ENCODE measurements around the gene EID3.
"Not testable (repeated sequence)": the region's sequence is repeated elsewhere in the genome, so short reads cannot be mapped to it uniquely, and the experiment has no call there.

Gene EID3

GRCh38 chr12:104290320-104290719 lies 13.2 kb upstream of the EID3 start:
- DNase-seq (ENCODE audit: low read depth) = no peak

DNA sequence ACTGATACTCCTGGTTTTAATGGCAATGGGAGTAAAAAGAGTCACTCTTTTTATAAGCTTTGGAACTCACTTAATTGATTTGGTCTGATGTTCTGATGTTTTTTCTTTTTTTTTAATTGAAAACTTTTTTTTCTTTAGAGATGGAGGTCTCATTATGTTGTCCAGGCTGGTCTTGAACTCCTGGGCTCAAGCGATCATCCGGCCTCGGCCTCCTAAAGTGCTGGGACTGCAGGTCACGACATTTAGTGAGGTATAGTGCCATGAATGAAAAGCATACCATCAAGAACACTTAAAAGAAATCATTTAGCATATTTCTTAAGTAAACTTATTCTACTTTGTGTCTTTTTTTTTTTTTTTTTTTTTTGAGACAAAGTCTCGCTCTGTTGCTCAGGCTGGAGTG lies 12.7 kb upstream of the EID3 start:
- DNase-seq (ENCODE audit: low read depth) = no peak

DNA sequence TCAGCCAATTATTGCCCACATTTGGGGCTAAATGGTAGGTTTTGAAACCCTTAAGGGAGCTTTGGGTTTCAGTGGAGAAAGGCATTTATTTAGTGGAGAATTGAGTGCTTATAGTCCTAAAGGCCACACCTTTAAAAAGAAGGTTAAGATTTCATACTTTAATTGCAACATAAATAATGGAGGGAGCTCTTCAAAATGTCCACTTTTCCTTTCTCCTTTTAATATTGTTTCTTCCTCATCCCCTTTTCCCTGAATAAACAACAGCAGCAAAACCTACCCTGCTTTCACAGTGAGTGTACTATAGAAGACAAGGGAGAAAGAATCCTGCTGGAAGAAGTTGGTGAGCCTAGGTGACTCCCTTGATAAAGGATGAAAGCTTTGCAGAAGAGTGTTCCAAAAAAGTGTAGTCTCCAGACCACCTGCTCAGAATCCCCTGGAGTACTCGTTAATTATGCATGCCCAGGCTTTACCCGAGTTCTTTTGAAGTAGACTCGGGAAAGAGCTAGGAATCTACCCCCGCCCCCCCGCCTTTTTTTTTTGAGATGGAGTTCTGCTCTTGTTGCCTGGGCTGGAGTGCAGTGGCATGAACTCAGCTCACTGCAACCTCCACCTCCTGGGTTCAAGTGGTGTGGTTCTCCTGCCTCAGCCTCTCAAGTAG lies 11.5 kb upstream of the EID3 start:
- no peak for DNase-seq (ENCODE audit: low read depth)

DNA sequence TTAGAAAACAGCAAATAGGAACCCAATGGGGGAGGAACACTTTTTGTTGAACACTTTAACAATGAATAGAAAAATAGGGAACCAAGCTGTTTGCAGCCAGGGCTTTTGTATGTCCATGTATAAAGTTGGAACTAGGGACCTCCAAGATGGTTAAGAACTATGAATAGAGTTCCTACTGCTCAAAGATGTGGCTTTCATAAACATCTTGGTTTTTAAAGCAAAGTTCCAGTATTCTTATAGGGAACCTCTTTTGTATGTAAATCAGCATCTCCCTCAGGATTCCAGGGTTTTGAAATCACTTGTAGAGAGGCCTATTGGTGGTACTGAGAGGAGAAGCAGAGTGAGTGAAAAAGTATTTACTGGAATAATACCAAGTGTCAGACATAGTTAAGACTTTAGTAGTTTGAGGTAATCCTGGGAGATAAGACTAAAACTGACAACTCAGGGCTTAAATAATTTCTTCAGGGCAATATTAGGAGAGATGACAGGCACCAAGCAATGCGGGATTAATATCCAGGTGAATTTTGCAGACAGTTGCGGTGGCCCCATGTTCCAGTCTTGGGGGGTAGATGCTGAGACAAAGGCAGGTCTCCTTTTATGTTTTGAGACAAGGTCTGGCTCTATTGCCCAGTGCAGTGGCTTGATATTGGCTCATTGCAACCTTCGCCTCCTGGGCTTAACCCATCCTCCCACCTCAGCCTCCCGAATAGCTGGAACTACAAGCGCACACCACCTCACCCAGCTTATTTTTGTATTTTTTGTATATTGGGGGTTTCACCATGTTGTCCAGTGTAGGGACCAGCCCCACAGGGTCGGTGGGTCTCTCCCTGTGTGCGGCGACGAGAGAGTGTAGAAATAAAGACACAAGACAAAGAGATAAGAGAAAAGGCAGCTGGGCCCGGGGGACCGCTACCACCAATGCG lies 10.4 kb upstream of the EID3 start:
- DNase-seq (ENCODE audit: low read depth) = no peak

DNA sequence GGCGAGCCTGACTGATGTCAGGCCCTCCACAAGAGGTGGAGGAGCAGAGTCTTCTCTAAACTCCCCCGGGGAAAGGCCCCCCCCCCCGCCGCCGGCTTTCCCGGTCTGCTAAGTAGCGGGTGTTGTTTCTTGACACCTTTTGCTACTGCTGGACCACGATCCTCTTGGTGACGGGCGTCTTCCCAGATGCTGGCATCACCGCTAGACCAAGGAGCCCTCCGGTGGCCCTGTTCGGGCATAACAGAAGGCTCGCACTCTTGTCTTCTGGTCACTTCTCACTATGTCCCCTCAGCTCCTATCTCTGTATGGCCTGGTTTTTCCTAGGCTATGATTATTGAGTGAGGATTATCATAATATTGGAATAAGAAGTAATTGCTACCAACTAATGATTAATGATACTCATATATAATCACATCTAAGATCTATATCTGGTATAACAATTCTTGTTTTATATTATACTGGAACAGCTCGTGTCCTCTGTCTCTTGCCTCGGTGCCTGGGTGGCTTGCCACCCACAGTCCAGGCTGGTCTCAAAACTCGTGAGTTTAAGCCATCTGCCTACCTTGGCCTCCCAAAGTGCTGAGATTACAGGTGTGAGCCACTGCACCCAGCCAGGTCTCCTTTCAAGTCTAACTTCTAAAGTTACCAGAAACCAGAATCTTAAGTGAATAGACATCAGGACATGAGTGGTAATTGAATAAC lies 9.2 kb upstream of the EID3 start:
- not testable (repeated sequence) for DNase-seq (ENCODE audit: low read depth)

GRCh38 chr12:104294927-104295668 lies 8.4 kb upstream of the EID3 start:
- no peak for DNase-seq (ENCODE audit: low read depth)

GRCh38 chr12:104295954-104296353 lies 7.6 kb upstream of the EID3 start:
- no peak for DNase-seq (ENCODE audit: low read depth)

DNA sequence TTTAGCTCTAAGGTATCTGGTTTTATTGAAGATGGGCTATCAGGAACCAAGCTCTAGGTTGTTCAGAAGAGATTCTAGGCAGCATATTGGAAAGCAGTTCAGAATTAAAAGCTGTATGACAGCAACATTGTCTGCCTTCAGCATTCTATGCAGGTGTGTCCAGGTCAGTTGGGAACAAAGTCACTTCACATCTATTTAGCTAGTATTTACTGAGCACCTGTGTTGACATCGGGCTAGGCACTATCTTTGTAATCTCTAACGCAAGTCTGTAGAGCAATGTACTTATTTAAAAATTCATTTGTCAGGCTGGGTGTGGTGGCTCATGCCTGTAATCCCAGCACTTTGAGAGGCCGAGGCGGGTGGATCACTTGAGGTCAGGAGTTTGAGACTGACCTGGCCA lies 6.8 kb upstream of the EID3 start:
- no peak for DNase-seq (ENCODE audit: low read depth)

- DNase-seq (ENCODE audit: low read depth) = no peak
Measured at GRCh38 chr12:104297477-104298113, 5.9 kb upstream of the EID3 start.

DNA sequence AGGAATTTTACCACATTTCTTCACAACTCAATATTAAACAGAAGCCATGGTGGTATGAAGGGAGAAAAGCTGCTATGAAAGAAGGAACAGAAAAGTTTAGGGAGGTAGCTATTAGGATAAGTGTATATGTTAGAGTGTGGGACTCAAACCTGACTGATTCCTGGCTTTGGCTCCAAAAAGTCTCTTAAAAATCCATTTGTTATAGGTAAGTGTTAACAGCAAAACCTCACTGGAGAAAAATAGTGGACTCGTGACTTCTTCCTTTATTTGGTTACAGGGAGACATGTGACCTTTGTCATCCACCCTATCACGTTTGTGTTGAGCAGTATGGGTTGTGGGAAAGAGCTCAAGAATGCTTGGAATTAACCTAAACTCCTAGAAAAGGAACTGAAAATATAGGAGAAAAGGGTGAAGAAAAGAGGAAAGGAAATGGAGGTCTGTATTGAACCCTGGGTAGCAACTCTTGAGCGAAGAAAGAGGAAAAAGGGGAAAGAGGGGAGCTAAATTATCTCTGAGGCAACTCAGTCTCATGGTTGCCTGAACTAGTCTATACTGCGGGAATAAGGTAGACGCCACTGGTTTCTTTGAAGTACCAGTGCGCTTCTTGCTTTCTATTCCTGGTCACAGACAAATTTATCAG lies 3.6 kb upstream of the EID3 start:
- no peak for DNase-seq (ENCODE audit: low read depth)

GRCh38 chr12:104304261-104305009 lies 896 bp downstream of the EID3 start:
- DNase-seq (ENCODE audit: low read depth) = no peak

DNA sequence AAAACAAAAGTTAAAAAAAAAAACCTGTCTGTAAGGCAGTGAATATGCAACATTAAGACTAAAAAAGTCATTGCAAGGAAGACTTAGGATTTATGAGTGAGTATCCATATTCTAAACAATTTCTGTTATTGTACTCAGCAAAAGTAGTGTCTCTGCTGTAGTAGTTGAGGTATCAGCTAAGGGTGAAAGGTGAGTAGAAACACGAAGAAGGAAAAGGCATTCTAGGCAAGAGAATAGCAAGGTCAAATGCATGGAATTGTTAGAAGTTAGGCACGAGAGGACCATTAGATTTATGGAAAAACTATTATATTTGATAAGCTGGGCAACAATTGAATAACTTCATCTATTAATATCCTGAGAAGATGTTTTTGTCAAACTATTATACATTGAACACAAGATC lies 1.8 kb downstream of the EID3 start:
- no peak for DNase-seq (ENCODE audit: low read depth)

DNA sequence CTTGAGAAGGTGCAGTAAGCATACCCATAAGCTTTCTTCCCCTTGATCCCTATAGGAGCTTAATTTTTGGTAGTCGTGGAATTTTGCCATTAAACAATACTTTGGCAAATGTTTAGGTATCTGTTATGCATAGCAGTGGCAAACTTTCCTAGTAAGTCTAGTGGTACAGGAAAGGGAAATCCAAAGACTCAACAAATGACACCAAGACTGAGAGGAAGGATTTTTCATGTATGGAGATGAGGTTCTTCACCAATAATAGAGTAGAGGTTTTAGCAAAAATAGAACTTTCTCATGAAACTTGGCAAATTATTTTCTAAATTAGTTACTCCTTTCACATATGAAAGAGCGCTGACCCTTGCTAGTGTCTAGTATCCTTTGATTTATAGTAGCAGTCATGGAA lies 2.8 kb downstream of the EID3 start:
- DNase-seq (ENCODE audit: low read depth) = no peak

- DNase-seq (ENCODE audit: low read depth) = no peak
Measured at GRCh38 chr12:104306943-104307654, 3.6 kb downstream of the EID3 start.

- no peak for DNase-seq (ENCODE audit: low read depth)
Measured at GRCh38 chr12:104307655-104308000, 4.1 kb downstream of the EID3 start.

DNA sequence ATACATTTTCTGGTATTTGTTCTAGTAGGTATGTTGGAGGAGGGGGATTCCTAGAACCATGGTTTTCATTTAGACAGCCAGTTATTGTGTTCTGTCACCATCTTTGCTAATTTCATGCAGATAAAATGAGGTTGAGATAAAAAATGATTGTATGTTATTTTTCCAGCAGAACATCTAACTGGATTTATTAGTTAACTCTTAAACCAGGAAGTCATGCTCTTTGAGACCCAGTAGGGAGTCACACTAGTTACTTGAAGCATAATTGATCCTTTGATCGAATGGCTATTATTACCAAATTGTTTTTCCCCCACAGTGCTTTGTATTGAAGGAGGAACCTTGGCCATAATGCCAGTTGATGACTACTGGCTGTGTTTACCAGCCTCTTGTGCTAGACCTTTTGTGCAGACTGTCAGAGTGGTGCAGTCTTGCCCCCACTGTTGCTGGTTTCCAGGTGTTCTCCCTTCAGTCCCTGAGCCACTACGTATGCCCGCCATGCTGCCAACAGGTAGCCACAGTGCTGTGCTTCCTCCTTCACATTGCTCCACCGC lies 6.0 kb downstream of the EID3 start:
- no peak for DNase-seq (ENCODE audit: low read depth)

DNA sequence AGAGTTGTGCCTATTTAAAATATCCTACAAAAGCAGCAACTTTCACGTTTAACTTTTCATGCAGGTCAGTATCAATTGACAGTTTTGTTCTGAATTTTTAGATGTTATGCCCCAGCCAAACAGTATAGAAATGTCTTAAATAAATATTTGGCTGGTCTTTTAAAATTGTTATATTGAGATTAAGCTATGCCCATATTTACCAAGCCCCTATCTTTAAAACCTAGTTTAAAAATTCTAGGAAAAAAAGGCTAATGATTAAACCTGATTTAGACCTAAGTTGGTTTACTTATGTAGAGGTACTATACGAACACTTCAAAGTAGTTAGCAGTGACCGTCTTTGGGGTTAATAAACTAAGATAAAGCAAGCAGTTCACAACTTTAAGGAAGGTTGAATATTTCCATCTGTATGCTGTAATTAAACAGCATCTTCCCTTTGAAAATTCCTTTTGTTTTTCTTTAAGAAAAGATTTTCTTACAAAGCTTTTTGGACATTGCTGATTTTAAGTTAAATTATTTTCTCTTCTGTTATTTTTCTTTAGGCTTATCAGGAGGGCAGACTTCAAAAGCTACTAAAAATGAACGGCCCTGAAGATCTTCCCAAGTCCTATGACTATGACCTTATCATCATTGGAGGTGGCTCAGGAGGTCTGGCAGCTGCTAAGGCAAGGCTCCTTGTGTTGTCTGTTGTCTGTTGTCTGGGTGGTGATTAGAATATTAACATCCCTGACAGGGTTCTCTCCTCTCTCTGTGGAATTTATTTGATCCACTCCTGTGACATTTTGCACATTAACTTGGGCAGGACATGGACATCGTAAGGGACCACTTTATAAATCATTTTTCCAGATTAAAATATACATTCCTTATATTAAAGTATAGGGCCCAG lies 7.5 kb downstream of the EID3 start:
- no peak for DNase-seq (ENCODE audit: low read depth)

DNA sequence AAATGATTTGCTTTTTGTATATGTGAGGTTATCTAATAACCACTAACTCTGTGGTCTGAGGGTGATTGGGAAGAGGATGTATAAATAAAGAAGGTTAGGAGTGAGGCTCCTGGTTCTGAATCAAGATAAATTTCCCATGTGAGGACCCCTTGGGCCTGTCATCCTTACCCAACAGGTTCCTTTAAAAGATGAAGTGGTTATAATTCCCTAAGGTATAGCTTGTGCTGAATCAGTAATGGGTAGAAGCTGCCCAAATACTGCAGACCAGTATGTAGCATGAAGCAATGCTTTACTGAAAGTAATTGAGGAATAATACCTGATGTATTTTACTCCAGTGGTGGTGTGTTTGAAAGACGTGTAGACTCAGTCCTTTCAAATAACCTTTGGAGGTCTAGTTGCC lies 8.7 kb downstream of the EID3 start:
- DNase-seq (ENCODE audit: low read depth) = no peak

- no peak for DNase-seq (ENCODE audit: low read depth)
Measured at GRCh38 chr12:104312654-104313053, 9.1 kb downstream of the EID3 start.

Data from activated gamma-delta T cell treated with anti-CD3 and anti-CD28 coated beads, Interleukin-2, amount 50 U/mL, for 16 hours (primary cell).